OCI-LY1 (cell line): ENCODE measurements around the gene CNBD2.
"Not testable (repeated sequence)": the region's sequence is repeated elsewhere in the genome, so short reads cannot be mapped to it uniquely, and the experiment has no call there.

Experiments used
- CTCF ChIP-seq: fragments of 200-600 bp; sonication (generic), shearing (Covaris generic); IDR thresholded peaks from 2 replicates; pipeline ENCODE4 v1.5.1; 2017; ENCODE audit warnings: mild to moderate bottlenecking, antibody characterized with exemption, low read length, moderate library complexity, mixed read lengths
- EZH2 ChIP-seq: fragments of 200-600 bp; sonication (generic), shearing (Covaris generic); IDR thresholded peaks from 2 replicates; pipeline ENCODE4 v1.8.0; 2017; ENCODE audit warnings: borderline replicate concordance, mixed run types, mild to moderate bottlenecking, antibody characterized with exemption, low read length, moderate library complexity, mixed read lengths

- TF ChIP-seq CTCF, EZH2: not testable (repeated sequence)
Measured at GRCh38 chr20:36049408-36049807, 81.0 kb downstream of the CNBD2 start.
